ENCODE data around the gene TMEM74B.

TMEM74B gene

DNA sequence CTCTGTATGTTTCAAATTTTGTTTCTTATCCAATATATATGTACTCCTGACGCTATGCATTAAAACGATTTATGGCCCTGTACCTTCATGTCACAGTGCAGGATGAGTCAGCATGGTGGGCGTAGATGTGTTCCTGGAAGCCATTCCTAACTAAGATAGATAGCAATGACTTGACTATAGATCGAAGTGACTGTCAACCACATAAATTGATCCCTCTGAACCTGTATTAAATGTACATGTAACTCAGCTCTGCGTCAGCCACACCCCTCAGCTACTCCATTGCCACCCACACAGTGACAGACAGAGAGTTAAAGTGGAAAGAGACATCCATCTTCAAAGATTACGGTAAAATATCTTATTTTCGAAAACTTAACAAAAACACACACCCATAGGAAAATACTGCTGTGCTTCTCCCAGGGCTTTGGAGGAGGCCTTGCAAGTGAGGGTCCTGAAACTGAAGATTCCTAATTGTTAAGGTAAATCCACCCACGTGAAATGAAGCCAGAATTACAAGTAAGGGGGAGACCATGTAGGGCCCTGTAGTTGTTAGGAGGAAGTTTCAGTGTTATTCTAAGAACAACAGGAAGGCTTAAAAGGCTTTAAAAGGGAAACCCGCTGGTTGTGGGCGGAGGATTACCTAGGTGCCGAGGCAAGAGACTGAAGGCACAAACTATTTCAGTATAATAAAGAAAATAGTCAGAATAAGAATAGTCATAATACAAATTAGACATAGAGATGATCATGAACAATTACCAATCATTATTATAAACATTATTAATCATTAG lies 30.8 kb upstream of the TMEM74B start:
- no peak overlapping the region for H3K27ac ChIP-seq (ENCODE audit: insufficient read depth, low read depth, low read length, poor library complexity, severe bottlenecking)
- no peaks in the 10 kb centered on the region for H3K36me3 ChIP-seq (ENCODE audit: control insufficient read depth, insufficient read depth, low read length)
- no peak overlapping the region for H3K4me3 ChIP-seq (ENCODE audit: insufficient read depth, low read depth, low read length)
- H3K27me3 ChIP-seq (ENCODE audit: control insufficient read depth, insufficient read depth, low read length, poor library complexity, severe bottlenecking) = peaks cover 25% of the 10 kb centered on the region
- no peaks in the 10 kb centered on the region for H3K9me3 ChIP-seq (ENCODE audit: control insufficient read depth, low read length)
- WGBS, 2 experiments = 73 to 83% methylated on average over 7 to 9 of the region's 11 CpGs
- H3K4me1 ChIP-seq (ENCODE audit: control insufficient read depth, insufficient read depth, low read length) = no peaks in the 10 kb centered on the region

- no peak overlapping the region for H3K27ac ChIP-seq (ENCODE audit: insufficient read depth, low read depth, low read length, poor library complexity, severe bottlenecking)
- no peaks in the 10 kb centered on the region for H3K36me3 ChIP-seq (ENCODE audit: control insufficient read depth, insufficient read depth, low read length)
- H3K4me1 ChIP-seq (ENCODE audit: control insufficient read depth, insufficient read depth, low read length) = no peaks in the 10 kb centered on the region
- peaks cover 25% of the 10 kb centered on the region for H3K27me3 ChIP-seq (ENCODE audit: control insufficient read depth, insufficient read depth, low read length, poor library complexity, severe bottlenecking)
- 88 to 93% methylated on average over 4 of the region's 4 CpGs for WGBS, 2 experiments
- H3K4me3 ChIP-seq (ENCODE audit: insufficient read depth, low read depth, low read length) = no peak overlapping the region
- no peaks in the 10 kb centered on the region for H3K9me3 ChIP-seq (ENCODE audit: control insufficient read depth, low read length)
Observed at GRCh38 chr20:1214838-1215261, 30.1 kb upstream of the TMEM74B start.

DNA sequence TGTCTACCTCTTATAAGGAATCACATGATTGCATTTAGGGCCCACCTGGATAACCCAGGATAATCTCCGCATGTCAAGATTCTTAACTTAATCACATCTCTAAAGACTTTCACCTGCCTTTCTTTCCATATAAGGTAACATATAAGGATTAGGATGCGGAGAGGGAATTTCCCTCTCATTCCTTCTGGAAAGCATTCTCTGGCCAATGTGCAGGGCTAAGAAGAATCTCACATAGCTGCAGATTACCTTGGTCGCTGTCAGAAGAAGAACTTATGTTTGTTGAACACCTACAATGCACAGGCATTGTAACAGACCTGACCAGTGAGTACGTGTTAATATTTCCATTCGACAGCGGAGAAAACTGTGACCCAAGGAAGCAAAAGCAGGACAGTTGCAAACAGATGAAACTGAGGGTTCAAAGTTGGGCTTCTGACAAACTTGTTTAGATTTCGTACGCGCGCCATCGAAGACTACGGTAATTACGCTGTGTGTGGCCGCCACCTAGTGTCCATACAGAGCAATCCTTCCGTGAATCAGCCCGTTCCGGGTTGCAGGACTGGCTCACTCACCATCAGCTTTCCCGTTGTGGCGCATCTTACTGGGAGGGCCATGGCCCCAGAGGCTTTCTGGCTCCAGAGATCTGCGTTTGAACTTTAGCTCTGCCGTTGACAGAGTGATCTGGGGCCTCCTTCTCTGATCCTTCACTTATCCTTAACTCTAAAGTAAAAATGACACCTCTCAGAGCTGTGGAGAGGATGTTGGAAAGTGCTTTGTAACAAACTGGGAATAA lies 28.0 kb upstream of the TMEM74B start:
- Histone ChIP-seq H3K4me3 (ENCODE audit: insufficient read depth, low read depth, low read length) (no peak overlapping the region), H3K4me1 (ENCODE audit: control insufficient read depth, insufficient read depth, low read length) (no peaks in the 10 kb centered on the region), H3K9me3 (ENCODE audit: control insufficient read depth, low read length) (no peaks in the 10 kb centered on the region), H3K27me3 (ENCODE audit: control insufficient read depth, insufficient read depth, low read length, poor library complexity, severe bottlenecking) (peaks cover 25% of the 10 kb centered on the region), H3K27ac (ENCODE audit: insufficient read depth, low read depth, low read length, poor library complexity, severe bottlenecking) (no peak overlapping the region), H3K36me3 (ENCODE audit: control insufficient read depth, insufficient read depth, low read length) (no peaks in the 10 kb centered on the region)
- 11 to 15% methylated on average over 20 to 21 of the region's 21 CpGs for WGBS, 2 experiments

DNA sequence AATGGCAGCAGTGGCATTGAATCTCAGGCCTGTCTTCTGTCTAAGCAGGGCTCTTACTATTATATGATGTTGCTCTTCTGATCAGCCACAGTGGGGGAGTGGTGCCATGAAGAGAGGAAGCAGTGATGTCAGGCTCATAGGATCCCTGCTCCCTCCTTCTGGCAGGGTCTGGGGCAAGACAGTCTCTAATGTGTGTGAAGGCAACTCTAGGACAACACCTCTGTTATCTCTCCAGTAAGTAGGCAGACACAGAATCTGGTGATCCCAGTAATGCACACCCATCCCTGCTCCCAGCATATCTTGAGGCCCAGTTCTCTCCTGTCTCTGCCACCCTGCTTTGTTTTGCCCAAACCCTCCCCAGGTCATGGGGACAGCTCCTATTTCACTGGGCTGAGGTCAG lies 27.2 kb upstream of the TMEM74B start:
- Histone ChIP-seq H3K36me3 (ENCODE audit: control insufficient read depth, insufficient read depth, low read length) (no peaks in the 10 kb centered on the region), H3K9me3 (ENCODE audit: control insufficient read depth, low read length) (no peaks in the 10 kb centered on the region), H3K4me1 (ENCODE audit: control insufficient read depth, insufficient read depth, low read length) (no peaks in the 10 kb centered on the region), H3K27me3 (ENCODE audit: control insufficient read depth, insufficient read depth, low read length, poor library complexity, severe bottlenecking) (peaks cover 25% of the 10 kb centered on the region), H3K27ac (ENCODE audit: insufficient read depth, low read depth, low read length, poor library complexity, severe bottlenecking) (no peak overlapping the region), H3K4me3 (ENCODE audit: insufficient read depth, low read depth, low read length) (no peak overlapping the region)

DNA sequence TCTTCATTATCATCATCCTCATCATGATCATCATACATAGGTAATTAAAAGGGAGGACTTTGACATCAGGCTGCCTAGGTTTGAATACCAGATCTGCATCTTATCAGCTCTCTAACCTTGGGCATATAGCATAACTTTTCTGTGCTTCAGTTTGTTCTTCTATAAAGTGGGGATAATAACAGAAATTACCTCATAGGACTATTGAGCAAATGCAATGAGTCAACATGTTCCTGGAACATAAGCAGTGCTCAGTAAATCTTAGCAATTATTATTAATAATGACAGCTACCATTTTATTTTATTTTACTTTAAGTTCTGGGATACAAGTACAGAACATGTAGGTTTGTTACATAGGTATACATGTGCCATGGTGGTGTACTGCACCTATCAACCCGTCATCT lies 25.7 kb upstream of the TMEM74B start:
- WGBS, 2 experiments = 81 to 94% methylated on average over 1 of the region's 1 CpG
- Histone ChIP-seq H3K27me3 (ENCODE audit: control insufficient read depth, insufficient read depth, low read length, poor library complexity, severe bottlenecking) (peaks cover 25% of the 10 kb centered on the region), H3K4me3 (ENCODE audit: insufficient read depth, low read depth, low read length) (no peak overlapping the region), H3K36me3 (ENCODE audit: control insufficient read depth, insufficient read depth, low read length) (no peaks in the 10 kb centered on the region), H3K27ac (ENCODE audit: insufficient read depth, low read depth, low read length, poor library complexity, severe bottlenecking) (no peak overlapping the region), H3K4me1 (ENCODE audit: control insufficient read depth, insufficient read depth, low read length) (no peaks in the 10 kb centered on the region), H3K9me3 (ENCODE audit: control insufficient read depth, low read length) (no peaks in the 10 kb centered on the region)

DNA sequence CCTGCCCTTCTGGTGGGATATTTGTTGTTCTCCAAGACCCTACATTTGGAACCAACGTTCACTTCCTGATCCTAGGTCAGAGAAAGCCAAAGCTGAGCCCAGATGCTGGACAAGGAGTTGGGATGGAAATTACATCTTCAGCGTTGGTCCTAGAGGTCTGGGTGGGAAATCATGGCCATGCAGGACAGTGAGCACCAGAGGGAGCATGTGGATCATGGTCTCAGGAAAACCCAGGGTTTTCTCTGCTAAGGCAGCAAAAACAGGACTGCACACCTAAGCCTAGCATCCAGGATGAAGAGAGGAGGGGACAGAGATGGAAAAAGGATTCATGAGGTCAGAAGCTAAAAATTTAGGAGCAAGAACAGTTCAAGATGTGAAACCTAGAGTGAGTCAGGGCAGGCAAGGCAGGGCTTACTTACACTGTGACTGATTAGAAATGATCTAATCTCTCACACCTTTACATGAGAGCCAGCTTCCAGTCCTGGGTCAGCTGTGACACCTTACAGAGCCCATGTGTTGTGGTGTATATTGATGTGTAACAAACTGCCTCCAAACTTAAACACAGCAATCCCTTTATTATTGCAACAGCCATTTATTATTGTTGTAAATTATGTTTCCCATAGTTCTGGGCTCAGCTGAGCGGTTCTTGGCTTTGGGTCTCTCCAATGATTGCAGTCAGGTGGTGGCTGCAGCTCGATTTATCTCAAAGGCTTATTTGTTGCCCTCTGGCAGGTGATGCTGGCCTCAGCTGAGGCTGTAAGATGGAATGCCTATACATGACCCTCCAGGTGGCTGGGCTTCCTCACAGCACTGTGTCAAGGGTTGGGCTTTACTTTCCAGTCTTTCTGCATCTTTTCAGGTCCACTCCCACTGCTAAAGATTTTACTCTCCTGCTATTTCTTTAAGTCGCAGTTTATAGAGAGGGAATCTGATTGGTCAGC lies 24.9 kb upstream of the TMEM74B start:
- Histone ChIP-seq H3K27me3 (ENCODE audit: control insufficient read depth, insufficient read depth, low read length, poor library complexity, severe bottlenecking) (peaks cover 21% of the 10 kb centered on the region), H3K9me3 (ENCODE audit: control insufficient read depth, low read length) (no peaks in the 10 kb centered on the region)
- WGBS, 2 experiments = 77 to 81% methylated on average over 4 to 5 of the region's 5 CpGs

GRCh38 chr20:1207293-1207878 lies 22.6 kb upstream of the TMEM74B start:
- Histone ChIP-seq H3K27me3 (ENCODE audit: control insufficient read depth, insufficient read depth, low read length, poor library complexity, severe bottlenecking) (peaks cover 5% of the 10 kb centered on the region), H3K27ac (ENCODE audit: insufficient read depth, low read depth, low read length, poor library complexity, severe bottlenecking) (no peak overlapping the region)

More for the DNA sequence above, 24.9 kb upstream of the TMEM74B start:
- H3K4me1 ChIP-seq (ENCODE audit: control insufficient read depth, insufficient read depth, low read length) = no peaks in the 10 kb centered on the region
- no peak overlapping the region for H3K27ac ChIP-seq (ENCODE audit: insufficient read depth, low read depth, low read length, poor library complexity, severe bottlenecking)
- no peaks in the 10 kb centered on the region for H3K36me3 ChIP-seq (ENCODE audit: control insufficient read depth, insufficient read depth, low read length)
- no peak overlapping the region for H3K4me3 ChIP-seq (ENCODE audit: insufficient read depth, low read depth, low read length)

GRCh38 chr20:1206366-1207148 lies 21.8 kb upstream of the TMEM74B start:
- H3K4me1 ChIP-seq (ENCODE audit: control insufficient read depth, insufficient read depth, low read length) = no peaks in the 10 kb centered on the region
- H3K27ac ChIP-seq (ENCODE audit: insufficient read depth, low read depth, low read length, poor library complexity, severe bottlenecking) = no peak overlapping the region
- no peaks in the 10 kb centered on the region for H3K36me3 ChIP-seq (ENCODE audit: control insufficient read depth, insufficient read depth, low read length)
- no peak overlapping the region for H3K4me3 ChIP-seq (ENCODE audit: insufficient read depth, low read depth, low read length)
- H3K27me3 ChIP-seq (ENCODE audit: control insufficient read depth, insufficient read depth, low read length, poor library complexity, severe bottlenecking) = no peaks in the 10 kb centered on the region
- no peaks in the 10 kb centered on the region for H3K9me3 ChIP-seq (ENCODE audit: control insufficient read depth, low read length)
- 88 to 89% methylated on average over 19 of the region's 19 CpGs for WGBS, 2 experiments

More at GRCh38 chr20:1207293-1207878, 22.6 kb upstream of the TMEM74B start:
- Histone ChIP-seq H3K9me3 (ENCODE audit: control insufficient read depth, low read length) (no peaks in the 10 kb centered on the region), H3K4me1 (ENCODE audit: control insufficient read depth, insufficient read depth, low read length) (no peaks in the 10 kb centered on the region), H3K4me3 (ENCODE audit: insufficient read depth, low read depth, low read length) (no peak overlapping the region), H3K36me3 (ENCODE audit: control insufficient read depth, insufficient read depth, low read length) (no peaks in the 10 kb centered on the region)
- 90 to 92% methylated on average over 3 of the region's 3 CpGs for WGBS, 2 experiments

- no peaks in the 10 kb centered on the region for H3K4me1 ChIP-seq (ENCODE audit: control insufficient read depth, insufficient read depth, low read length)
- no peaks in the 10 kb centered on the region for H3K9me3 ChIP-seq (ENCODE audit: control insufficient read depth, low read length)
- WGBS, 2 experiments = 93% methylated on average over 7 to 8 of the region's 8 CpGs
- no peak overlapping the region for H3K4me3 ChIP-seq (ENCODE audit: insufficient read depth, low read depth, low read length)
- no peaks in the 10 kb centered on the region for H3K36me3 ChIP-seq (ENCODE audit: control insufficient read depth, insufficient read depth, low read length)
- no peaks in the 10 kb centered on the region for H3K27me3 ChIP-seq (ENCODE audit: control insufficient read depth, insufficient read depth, low read length, poor library complexity, severe bottlenecking)
- H3K27ac ChIP-seq (ENCODE audit: insufficient read depth, low read depth, low read length, poor library complexity, severe bottlenecking) = no peak overlapping the region
Observed at GRCh38 chr20:1205802-1206201, 21.0 kb upstream of the TMEM74B start.

Data from ectodermal cell (in vitro differentiated cells).